Hematopoietic multipotent progenitor cell treated with erythropoietin and hydrocortisone succinate and interleukin-3 and kit ligand, for 4 days (in vitro differentiated cells): ENCODE measurements around the gene CARHSP1.
"Not testable (repeated sequence)": the region's sequence is repeated elsewhere in the genome, so short reads cannot be mapped to it uniquely, and the experiment has no call there.

Experiments used
- DNase-seq: peaks from one replicate; pipeline ENCODE4 v3.0.0-alpha.2; 2015

CARHSP1 gene

DNA sequence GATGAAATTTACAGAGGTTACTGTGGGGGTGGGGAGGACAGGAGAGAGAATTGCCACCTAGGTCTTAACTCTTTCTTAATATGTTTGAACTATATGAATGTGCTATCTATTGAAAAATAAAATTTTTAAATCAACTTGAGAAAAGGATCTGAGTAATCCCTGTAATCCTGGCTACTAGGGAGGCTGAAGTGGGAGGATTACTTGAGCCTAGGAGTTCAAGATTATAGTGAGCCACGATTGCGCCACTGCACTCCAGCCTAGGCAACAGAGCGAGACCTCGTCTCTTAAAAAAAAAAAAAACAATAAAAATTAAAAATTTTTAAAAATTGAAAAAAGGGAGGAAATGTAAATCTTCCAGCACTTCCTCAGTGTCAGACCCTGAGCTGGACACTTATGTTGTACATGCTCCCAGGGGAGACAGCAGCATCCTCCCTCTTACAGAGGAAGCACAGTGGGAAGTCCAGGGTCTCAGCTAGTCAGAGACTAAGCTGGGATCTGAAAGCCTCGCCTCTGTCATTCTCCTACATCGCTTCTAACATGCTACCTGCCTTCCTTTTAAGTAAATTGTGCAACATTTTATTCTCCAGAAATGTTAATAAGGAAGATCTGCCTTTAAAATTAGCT lies 49.3 kb downstream of the CARHSP1 start:
- no peak for DNase-seq

DNA sequence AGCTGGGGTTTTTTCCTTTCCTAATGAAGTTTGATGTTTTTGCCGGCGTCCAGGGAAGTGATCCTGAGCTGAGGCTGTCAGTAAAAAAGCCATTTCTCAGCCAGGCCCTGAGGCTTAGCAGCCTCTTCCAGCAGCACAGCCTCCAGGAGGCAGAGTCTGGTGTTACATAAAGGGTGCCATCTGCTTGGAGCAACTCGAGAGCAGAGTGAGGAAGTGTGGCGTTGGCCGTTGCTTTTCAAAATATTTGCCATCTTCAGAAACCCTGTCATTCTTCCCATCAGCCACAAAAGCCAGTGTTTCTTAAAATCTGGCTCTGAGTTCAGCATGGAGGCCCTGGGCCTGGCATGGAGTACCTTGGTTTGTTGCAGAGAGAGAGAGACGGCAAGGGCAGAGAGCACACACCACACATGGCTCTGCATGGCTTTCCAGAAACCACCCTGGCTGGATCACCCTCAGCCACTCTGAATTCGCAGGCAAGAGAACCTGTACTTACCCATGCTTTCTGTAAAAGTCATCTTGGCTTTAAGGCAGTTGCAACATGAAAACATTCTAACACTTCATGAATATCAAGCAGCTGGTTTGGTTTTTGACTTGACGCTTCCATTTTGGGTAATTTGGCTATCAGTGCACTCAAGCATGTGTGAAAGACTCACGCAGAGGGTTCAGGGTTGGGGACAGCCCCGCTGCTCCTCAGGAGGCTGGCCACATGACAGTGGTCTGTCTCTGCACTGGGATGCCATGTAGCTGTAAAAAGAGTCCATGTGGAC lies 50.1 kb downstream of the CARHSP1 start:
- no peak for DNase-seq

DNA sequence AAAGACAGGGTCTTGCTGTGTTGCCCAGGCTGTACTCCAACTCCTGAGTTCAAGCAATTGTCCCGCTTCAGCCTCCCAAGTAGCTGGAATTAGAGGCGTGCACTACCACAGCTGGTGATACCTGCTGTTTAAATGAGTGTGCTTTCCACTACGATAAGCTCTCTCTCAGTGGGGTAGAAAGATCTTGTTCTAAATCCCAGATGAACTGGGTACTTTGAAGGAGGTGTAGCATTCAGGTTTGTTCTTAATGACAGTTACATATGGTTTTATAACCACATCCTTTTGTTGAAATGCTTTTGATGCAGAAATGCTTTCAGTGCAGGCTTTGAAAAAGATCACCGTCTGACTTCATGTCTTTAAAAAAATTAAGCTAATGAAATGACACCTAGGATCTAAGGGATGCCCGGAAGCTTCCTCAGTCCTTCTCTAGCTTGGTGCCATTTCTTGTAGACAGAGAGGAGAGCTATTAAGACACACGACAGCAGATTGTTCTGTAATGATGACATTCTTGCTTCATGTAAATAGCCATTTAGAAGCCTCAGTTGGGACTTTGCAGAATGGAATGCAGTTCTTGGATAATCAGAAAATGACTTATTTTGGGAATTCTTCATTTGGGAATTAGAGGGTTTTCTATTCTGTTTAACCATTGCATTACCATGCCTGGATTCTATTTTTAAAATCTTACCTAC lies 51.7 kb downstream of the CARHSP1 start:
- no peak for DNase-seq

DNA sequence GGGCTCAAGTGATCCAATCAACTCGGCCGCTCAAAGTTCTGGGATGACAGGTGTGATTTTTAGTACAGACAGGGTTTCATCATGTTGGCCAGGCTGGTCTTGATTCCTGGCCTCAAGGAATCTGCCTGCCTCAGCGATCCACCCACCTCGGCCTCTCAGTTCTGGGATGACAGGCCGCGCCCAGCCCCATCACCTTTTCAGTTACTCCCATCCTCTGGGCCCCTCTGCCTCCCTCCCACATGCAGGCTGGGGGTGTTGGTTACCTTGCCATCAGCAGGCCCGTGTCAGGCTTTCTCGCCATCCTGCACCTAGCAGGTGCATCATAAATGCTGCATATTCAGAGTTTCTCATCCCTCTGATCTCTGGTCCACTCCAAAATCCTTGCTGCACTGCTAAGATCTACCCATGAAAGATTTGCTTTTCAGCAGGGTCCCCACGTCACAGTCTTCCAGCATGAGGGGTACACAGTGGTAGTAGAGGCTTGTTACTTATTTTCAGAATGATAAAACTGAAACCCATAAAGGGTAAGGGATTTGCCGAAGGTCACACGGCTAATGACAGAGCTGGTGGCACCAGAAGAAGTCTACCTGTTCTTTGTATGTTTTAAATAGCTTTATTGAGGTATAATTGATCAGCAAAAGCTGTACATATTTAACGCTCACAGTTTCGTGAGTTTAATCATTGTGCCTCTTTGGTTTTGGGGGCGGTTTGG lies 54.6 kb downstream of the CARHSP1 start:
- DNase-seq, result no peak

DNA sequence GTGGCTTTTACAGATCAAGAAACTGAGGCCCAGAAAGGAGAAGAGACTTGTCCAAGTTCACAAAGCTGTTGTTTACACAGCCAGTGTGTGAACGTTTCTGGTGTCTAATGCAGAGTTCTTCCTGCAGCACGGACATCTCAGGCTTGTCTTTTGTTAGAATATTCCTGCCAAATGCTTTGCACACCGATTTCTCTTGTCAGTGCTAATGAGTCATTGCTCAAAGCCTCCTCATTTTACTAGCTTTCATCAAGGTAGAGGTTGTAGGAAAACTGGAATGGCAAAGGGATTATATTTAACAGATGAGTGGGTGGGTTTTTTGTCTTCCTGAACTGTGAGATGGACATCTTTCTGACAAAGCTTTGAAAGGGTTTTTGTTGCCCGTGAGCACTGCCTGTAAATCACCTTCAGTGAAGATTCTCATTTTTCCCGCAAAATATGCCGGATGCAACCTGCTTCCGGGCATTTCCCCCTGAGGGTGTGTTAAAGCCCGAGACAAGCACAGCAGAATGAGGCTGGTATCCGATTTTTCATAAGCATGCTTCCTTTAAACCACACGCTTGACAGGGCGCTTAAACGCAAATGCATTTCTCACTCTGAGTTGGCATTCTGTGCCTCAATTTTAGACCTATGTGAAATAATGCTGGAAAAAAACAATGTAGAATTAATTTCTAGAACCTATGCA lies 56.5 kb downstream of the CARHSP1 start:
- DNase-seq, result no peak

DNA sequence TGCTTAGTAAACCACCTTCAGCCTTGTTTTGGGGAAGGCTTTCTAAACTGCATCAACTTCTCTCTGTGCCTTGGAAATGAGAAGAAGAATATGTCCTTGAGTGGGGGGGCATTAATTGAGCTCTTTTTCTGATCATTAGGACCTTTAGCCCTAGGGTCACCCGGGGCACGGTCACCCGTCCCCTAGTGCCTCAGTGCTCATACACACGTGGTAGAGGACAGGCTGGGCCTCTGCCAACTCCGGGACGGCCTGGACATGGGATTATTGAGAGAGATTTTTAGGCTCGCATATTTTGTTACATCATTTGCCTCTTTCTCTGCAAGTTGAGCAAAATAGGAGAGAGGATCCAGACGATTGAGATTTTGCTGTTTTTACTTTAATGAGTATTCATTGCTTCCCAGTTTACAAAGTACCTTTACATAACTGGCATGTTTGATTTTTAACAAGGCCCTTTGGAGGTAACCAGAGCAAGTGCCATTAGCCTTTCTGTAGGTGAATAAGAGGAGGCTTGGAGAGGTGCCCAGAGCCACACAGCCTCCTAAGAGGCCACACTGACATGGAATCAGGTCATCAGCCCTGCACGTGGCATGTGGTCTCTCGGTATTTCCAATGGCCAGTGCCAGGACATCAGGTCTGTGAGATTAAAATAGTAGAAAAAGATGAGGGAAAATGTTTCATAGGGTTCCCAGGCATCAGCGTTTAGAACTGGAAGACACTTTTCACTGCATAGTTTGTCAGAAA lies 60.0 kb downstream of the CARHSP1 start:
- DNase-seq, result no peak

DNA sequence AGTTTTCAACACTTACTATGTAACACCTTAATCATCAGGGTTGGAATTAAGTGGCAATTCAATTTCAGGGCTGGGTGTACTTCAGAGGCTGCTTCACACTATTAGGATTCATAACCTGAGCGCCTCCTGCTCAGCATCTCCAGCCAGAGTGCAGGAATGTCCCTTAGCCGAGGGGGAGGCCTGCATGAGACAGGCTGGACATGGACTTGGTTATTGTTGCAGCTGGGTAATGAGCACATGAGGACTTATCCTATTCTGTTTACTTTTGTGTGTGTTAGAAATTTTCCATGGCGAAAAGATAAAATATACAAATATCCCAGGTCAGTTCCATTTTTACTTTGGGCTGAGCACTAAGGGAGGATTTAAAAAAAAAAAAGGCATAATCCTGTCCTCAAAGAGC lies 60.8 kb downstream of the CARHSP1 start:
- DNase-seq, result no peak

DNA sequence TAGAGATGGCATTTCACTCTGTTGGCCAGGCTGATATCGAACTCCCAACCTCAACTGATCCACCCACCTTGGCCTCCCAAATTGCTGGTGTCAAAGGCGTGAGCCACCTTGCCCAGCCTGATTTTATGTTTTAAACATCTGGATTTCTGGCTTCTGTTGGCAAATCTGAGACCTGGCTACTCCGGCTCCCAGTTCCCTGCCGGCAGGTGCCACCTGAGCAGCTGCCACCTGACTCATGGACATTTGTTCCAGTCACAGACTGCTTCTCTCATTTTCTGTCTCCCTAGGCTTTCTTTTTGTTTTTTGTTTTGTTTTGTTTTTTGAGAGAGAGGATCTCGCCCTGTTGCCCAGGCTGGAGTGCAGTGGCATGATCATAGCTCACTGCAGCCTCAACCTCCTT lies 61.6 kb downstream of the CARHSP1 start:
- no peak for DNase-seq

DNA sequence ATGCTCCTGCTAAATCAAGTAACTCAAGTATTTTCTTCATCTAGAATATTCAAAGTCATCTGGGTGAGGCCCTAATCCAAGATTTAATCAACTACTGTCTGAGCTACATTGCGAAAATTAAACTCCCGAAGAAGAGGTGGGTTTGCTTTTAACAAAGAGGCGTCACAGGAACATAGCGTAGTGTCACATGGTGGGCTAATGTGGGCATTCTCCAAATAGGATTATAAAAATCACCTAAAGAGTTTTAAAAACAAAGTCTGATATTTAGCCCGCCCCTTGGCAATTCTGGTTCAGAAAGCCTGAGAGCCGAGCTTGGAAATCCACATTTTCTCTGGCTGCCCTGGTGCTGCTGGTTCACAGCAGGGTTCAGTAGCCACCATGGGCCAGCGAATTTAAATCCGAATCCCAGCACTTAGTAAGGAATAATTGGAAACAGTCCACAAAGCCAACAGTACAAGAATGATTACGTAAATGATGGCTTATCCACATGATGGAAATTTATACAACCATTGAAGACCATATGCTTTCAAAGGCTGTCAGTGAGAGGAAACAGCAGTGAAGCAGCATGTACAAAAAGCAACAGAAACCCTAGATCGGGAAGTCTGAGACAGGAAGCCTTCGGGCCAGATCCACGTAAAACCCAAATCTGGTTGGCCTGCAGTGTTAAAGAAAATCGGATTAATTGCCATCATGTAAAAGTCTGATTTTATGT lies 62.4 kb downstream of the CARHSP1 start:
- no peak for DNase-seq

DNA sequence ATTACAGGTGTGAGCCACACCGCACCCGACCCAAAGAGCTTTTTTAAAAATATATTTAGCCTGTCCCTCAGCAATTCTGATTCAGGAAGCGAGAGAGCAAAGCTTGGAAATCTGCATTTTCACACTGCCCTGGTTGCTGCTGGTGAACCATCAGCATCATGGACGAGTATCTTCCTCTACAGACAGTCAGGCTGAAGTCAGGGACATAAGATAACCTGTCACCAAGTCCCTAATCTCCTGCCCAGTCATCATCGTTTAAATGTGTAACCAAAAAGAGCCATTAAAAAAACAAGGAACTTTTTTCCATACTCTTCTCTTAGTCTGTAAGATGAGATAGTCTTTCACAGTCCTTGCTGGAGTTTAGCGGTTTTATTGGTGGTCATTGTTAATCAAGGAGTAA lies 64.5 kb downstream of the CARHSP1 start:
- no peak for DNase-seq

DNA sequence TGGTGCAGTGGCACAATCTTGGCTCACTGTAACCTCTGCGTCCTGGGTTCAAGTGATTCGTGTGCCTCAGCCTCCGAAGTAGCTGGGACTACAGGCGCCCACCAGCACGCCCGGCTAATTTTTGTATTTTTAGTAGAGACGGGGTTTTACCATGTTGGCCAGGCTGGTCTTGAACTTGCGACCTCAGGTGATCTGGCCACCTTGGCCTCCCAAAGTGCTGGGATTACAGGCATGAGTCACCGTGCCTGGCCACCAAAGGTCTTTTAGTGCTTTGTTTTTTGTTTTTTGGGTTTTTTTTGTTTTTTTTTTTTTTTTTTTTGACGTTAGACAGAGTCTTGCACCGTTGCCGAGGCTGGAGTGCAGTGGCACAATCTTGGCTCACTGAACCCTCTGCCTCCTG lies 65.1 kb downstream of the CARHSP1 start:
- DNase-seq, result not testable (repeated sequence)
